Kidney epithelial cell (primary cell): ENCODE measurements around the gene DHRS12. TPM values are rescaled to one million over a fixed set of nuclear protein-coding genes. Genes with fewer than 3 reads are reported as not detected.

Experiments
- DNase-seq: peaks from one replicate; pipeline ENCODE4 v3.0.0-alpha.2; 2010; ENCODE audit warnings: low read depth
- H3K27me3 ChIP-seq: 2 replicates; pipeline ENCODE4 v1.6.0; 2011; ENCODE audit warnings: low read length; ENCODE audit not compliant: control insufficient read depth, insufficient read depth
- H3K36me3 ChIP-seq: 2 replicates; pipeline ENCODE4 v1.5.1; 2011; ENCODE audit warnings: low read length; ENCODE audit not compliant: control insufficient read depth, insufficient read depth
- H3K4me3 ChIP-seq: 2 replicates; pipeline ENCODE4 v1.5.1; 2011; ENCODE audit warnings: low read depth, mild to moderate bottlenecking, control low read depth, low read length
- total RNA-seq: library from RNA; depleted of rRNA; stranded (reverse); fragments of >200 nt; gene quantifications from 2 replicates; pipeline ENCODE4 v1.2.3, GENCODE V29; 2015
- TF ChIP-seq, protein P1 (sequence below): IDR thresholded peaks from 2 replicates; pipeline ENCODE4 v1.5.1; 2011; ENCODE audit warnings: mild to moderate bottlenecking, moderate library complexity, low read length, control low read depth, inconsistent platforms; ENCODE audit not compliant: insufficient read depth, poor library complexity, severe bottlenecking

Gene DHRS12
- total RNA-seq, 1 donor from 2014 or later, result 11.7 TPM

DNA sequence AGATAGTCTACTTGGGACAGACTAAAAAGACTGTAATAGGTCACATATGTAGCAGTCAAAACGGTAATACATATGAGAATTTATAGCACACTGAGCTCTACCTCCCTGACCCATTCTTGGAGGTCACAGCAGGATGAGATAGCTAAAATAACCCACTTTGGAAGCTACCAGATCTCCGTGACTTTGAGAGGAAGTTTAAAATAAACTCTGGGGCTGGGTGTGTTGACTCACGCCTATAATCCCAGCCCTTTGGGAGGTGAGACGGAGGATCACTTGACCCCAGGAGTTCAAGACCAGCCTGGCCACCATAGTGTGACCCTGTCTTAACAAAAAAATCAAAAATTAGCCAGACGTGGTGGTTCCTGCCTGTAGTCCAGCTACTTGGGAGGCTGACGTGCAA lies 45.3 kb downstream of the DHRS12 start:
- H3K4me3 ChIP-seq, result no peak overlapping the region
- TF ChIP-seq, protein P1, sequence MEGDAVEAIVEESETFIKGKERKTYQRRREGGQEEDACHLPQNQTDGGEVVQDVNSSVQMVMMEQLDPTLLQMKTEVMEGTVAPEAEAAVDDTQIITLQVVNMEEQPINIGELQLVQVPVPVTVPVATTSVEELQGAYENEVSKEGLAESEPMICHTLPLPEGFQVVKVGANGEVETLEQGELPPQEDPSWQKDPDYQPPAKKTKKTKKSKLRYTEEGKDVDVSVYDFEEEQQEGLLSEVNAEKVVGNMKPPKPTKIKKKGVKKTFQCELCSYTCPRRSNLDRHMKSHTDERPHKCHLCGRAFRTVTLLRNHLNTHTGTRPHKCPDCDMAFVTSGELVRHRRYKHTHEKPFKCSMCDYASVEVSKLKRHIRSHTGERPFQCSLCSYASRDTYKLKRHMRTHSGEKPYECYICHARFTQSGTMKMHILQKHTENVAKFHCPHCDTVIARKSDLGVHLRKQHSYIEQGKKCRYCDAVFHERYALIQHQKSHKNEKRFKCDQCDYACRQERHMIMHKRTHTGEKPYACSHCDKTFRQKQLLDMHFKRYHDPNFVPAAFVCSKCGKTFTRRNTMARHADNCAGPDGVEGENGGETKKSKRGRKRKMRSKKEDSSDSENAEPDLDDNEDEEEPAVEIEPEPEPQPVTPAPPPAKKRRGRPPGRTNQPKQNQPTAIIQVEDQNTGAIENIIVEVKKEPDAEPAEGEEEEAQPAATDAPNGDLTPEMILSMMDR, result no peak
- H3K36me3 ChIP-seq, result no peaks in the 10 kb centered on the region
- no peaks in the 10 kb centered on the region for H3K27me3 ChIP-seq
- DNase-seq, result no peak

DNA sequence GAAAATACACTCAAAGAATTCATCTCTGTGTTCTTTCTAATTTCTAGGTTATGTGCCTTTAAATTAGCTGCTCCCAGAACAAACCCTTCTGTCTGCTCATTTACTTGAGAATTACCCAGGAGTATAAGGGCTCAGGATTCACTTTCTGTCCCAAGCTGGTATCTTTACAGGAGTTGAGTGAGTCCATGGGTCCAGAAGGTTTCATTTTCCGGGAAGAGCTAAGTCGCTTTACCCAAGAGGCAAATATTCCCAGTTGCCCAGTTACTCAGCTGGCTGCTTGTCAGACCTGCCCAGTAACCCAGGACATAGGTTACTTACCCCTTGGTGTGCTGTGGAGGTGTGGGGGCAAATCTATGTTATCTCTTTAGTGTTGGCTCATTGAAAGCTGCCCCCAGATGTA lies 47.3 kb downstream of the DHRS12 start:
- no peaks in the 10 kb centered on the region for H3K27me3 ChIP-seq
- TF ChIP-seq, protein P1, result no peak
- H3K4me3 ChIP-seq, result no peak overlapping the region
- no peak for DNase-seq
- H3K36me3 ChIP-seq, result no peaks in the 10 kb centered on the region

DNA sequence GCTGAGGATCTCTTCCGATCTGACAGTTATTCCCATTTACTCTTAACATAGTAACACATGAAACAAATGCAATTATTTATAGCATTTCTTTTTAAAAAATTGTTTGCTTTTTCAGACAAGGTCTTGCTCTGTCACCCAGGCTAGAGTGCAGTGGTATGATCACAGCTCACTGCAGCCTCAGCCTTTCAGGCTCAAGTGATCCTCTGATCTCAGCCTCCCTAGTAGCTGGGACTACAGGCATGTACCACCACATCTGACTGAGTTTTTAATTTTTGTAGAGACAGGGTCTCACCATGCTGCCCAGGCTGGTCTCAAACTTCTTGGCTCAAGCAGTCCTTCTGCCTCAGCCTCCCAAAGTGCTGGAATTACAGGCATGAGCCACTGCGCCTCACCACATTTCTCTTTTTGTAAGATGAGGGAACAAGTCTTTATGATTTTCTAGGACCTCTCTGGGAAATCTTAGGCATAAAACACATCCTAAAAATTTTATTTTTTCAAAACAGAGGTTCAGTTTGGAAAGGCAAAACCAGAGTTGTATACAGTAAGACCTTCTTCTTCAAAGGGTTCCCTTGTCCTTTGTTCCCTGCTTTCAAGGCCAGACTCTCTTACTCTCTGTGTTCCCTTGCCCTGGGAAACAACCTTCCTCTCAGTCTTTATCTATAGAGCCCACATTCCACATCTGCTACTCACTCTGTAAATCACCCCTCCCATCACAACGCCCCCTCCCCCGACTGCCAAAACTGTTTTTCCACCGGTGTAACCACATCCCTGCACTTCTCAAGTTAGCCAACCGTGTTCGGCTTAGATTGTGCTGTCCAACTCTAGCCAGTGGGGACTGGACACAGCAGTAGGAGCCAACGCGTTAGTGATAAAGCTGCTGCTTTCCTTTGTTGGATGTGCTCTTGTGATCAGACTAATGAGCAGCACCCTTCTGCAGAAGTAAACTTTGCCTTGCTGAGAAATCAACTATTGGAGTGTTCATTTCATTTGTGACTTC lies 56.2 kb downstream of the DHRS12 start:
- Histone ChIP-seq H3K36me3 (no peaks in the 10 kb centered on the region), H3K27me3 (no peaks in the 10 kb centered on the region)
- TF ChIP-seq, protein P1, result no peak

DNA sequence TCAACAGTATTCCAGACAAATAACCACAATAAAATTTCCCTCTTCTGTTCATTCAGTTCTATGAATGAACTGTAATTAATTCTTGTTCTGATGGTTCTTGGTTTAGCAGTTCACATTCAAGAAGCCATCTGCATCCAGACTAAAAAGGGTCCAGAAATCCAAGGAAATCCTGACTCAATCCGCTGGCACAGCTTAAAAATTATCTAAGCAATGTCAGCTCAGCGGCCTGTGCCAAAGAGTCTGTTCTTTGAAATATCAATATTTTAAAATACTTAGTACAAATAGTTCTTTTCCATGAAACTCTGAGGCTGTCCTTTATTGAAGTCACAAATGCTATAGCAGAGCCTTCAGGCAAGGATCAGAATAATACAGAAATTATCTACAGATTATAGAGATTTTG lies 57.2 kb downstream of the DHRS12 start:
- no peak for DNase-seq
- no peaks in the 10 kb centered on the region for H3K27me3 ChIP-seq
- H3K4me3 ChIP-seq, result no peak overlapping the region
- TF ChIP-seq, protein P1, result no peak
- H3K36me3 ChIP-seq, result no peaks in the 10 kb centered on the region

More for the DNA sequence above, 56.2 kb downstream of the DHRS12 start:
- no peak overlapping the region for H3K4me3 ChIP-seq
- DNase-seq, result no peak

- no peaks in the 10 kb centered on the region for H3K36me3 ChIP-seq
These were observed 58.7 kb downstream of the DHRS12 start for GRCh38 chr13:51745243-51745642.

More at GRCh38 chr13:51745243-51745642, 58.7 kb downstream of the DHRS12 start:
- Histone ChIP-seq H3K27me3 (no peaks in the 10 kb centered on the region), H3K4me3 (no peak overlapping the region)
- TF ChIP-seq, protein P1, result no peak
- DNase-seq, result no peak
